Left lobe of liver (tissue), 2 donors: ENCODE measurements around the gene ATP8A2. TPM values are rescaled to one million over a fixed set of nuclear protein-coding genes. Genes with fewer than 3 reads are reported as not detected.
"Not testable (repeated sequence)": the region's sequence is repeated elsewhere in the genome, so short reads cannot be mapped to it uniquely, and the experiment has no call there.

Experiments
- ATAC-seq: fragments of 200-7000 bp; cut with Tn5 transposase; one replicate; pipeline ENCODE4 v1.9.1; 2020; ENCODE audit warnings: mild to moderate bottlenecking, moderate library complexity
- DNase-seq: peaks from one replicate; pipeline ENCODE4 v3.0.0-alpha.2; 2020; ENCODE audit warnings: low spot score
- total RNA-seq: library from RNA; stranded (reverse); gene quantifications from one replicate; pipeline ENCODE4 v1.2.1, GENCODE V29; 2021
- donor health status: DM: no; HTN: no; CAD: no; lungs with moderate emphysema.
- donor health status: DM: no; HTN: yes; CAD: no.

The ATP8A2 gene
- total RNA-seq, 1 donor from 2014 or later = not detected

DNA sequence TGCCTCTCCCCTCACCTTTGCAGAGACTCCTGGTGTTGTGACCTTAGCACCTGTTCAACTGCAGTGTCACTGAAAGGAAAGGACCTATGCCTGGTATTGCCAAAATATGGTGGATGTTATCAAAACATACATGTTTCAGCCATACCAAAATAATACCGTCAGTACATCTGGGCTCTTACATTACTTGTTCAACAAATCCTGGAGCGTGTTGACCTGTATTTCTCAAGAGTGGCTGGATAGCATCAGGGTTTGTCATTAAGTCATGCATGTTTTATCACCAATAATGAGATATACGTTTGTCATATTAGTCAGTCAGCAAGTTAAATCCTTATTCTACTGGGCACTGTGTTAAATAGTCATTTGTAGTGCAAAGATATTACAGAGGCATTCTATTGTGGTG, 389.3 kb downstream of the ATP8A2 start:
- no peak for DNase-seq

DNA sequence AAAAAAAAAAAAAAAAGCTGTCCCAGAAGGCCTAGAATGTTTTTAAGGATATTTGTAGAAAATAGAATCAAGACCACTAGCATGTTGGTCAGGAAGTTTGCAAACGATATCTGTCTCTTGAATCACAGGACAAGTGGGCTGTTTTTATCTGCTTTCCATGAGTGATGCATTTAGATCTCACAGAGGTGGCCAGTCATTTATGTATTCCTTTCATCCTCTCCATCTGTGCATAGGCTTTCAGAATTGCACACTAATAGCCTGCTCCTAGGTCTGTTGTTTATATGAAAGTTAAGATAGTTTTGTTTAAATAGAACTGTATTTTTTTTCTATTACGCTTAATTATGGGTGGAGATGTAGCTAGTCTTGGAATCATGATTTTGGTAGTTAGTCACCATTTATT, 390.5 kb downstream of the ATP8A2 start:
- no peak for ATAC-seq
- DNase-seq = no peak

More for the DNA sequence above, 389.3 kb downstream of the ATP8A2 start:
- no peak for ATAC-seq

DNA sequence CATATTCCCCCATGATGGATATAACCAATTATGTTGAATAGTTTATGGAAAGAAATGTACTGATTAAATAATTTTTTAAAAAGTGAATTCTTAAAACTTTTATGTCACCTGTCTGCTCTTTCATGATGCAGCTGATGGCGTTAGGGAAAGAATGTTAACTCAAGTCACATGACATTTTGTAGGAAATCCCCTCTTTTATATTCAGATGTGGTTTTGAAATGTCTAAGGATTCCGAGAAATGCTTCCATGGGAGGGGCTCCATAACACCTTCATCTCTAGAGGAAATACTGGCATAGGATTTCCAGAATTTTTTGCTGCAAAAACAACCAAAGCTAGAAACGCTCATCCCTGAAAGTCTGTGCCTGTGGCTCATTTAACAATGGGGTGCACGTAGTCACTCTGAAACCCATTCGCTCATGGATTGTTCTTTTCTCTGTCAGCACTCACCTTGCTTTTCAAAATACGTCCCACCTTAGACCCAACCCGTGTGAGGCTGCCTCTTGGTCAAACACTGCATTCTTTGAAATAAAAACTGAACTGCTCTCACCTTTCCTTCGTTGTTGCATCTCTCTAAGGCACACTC, 391.1 kb downstream of the ATP8A2 start:
- ATAC-seq = no peak
- no peak for DNase-seq

DNA sequence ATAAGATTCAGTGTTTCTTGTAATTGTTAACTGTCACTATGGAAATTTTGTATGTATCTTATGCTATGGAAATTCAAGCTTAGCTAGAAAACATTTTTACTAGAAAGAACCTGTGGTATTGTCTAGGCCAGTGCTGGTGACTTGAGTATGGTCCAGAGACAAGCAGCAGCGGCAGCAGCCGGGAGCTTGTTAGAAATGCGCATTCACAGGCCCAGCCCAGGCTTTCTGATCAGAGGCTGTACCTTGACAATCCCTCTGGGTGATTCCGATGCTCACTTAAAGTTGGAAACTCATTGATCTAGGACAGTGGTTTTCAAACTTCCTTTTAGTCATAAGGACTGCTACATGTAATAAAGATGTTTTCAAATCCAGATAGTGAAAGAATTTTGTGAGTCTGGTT, 392.6 kb downstream of the ATP8A2 start:
- DNase-seq (no peak), ATAC-seq (no peak)

DNA sequence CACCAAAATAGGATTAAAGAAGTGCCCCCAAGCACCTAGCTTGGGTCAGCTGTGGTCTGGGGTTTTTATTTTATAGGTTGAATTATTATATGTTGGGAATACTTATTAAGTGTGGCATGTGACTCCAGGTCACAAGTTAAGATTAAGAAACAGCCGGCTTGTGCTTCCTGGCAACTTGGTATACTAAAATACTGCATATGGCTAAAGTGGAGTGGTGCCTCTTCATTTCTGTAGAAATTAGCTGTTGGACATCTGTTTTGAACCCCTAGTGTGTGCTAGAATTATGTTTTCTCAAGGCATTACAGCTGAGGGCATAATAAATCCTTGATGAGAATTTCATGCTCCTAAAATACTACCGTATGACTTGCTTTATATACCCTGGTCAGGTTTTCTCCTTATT, 393.5 kb downstream of the ATP8A2 start:
- no peak for DNase-seq
- ATAC-seq = no peak

DNA sequence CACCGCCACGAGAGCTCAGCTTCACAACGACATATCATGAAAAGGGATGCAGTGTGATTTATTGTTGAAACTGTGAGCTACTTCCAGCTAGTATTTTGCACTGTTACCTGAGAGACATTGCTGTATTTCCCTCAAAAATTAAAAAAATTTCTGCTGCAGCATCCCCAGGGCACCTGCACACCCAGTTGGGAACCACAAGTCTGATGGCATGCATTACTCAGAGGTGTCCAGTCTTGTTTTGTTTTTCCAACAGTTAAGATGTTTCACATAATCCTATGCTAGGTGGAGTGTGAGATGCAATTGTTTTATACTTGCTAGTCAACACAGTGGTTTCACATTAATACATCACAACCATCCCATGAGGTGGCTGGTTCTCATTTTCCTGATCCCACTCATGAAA, 394.8 kb downstream of the ATP8A2 start:
- no peak for DNase-seq
- ATAC-seq = no peak

DNA sequence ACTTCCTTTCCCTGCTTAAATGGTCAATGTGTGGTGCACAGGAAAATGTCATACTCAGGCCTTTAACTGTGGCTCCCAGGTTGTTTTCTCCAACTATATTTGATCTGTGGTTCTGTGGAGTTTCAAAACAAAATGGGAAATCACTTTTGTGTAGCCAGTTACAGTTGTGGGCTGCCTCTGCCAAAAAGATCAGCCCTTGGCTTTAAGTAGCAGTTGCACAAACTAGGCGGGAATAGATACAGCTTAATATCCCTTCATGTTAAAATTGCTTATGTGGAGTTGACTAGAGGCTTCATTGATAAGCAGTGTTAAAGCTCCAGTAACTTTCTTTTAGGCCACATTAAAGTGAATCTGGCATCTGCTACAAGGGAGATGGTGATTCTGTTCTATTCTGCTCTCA, 395.2 kb downstream of the ATP8A2 start:
- ATAC-seq (no peak), DNase-seq (no peak)

DNA sequence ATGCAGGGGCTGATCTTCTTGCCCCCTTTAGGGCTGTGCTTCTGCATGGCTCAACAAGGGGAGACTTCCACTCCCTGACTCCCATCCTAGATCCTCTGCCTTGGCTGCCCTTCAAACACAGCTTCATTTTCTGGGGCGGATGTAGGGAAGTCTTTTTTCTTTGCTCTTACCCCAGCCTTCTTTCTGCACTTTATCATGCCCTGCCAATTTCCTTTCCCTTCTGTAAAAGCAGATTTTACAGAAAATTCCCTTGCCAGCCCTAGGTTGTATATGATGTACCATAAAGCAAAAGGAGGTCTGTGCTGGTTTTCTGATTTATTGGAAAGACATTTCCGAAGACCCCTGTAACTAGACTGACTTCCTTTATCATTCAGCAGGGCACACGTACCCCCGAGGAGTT, 396.6 kb downstream of the ATP8A2 start:
- no peak for DNase-seq
- no peak for ATAC-seq

DNA sequence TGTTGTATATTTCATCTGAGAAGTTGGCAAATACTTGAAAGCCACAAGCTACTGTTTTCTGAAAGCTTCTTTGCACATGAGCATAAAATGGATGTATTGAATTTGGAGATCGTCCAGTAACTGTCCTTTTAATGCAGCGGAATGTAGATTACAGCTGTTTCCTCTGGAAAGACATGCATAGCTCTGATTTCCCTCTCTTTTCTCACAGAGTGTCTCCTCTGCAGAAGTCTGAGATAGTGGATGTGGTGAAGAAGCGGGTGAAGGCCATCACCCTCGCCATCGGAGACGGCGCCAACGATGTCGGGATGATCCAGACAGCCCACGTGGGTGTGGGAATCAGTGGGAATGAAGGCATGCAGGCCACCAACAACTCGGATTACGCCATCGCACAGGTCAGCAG, 397.1 kb downstream of the ATP8A2 start:
- ATAC-seq (no peak), DNase-seq (no peak)

DNA sequence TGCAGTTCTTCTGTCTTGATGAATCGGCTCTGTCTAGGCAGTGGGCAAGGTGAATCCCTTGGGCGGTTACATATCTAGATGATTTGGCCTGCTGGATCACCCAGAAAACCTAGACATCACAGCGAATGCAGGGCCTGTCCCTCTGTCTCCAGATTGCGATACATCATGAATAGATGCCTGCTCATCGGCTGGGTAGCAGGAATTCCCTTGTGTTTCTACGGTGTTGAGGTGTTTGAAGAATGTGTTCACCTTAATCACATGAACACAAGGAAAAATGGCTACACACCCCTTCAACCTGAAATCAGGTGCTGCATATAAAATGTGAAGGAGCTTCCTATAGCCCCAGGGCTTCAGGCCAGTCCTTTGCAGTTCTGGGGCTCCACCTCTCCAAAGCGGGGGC, 398.8 kb downstream of the ATP8A2 start:
- ATAC-seq (no peak), DNase-seq (no peak)

DNA sequence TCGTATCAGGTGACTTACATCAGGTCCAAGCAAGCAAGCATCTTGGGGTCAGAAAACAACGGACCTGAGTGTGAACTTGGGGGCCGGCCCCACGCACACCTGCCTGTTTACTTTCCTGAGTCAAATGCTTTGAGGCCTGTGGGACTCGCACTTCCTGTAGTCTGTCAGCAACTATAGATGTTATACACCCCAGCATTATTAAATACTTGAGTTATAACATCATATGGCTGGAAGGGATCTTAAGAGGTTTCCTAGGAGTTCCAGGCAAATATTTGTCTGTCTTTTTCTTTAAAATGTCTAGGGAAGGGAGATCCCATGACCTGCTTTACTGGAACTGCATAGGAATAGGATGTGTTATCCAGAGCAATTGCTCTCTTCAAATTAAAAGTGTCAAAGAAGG, 399.4 kb downstream of the ATP8A2 start:
- ATAC-seq (no peak), DNase-seq (no peak)

DNA sequence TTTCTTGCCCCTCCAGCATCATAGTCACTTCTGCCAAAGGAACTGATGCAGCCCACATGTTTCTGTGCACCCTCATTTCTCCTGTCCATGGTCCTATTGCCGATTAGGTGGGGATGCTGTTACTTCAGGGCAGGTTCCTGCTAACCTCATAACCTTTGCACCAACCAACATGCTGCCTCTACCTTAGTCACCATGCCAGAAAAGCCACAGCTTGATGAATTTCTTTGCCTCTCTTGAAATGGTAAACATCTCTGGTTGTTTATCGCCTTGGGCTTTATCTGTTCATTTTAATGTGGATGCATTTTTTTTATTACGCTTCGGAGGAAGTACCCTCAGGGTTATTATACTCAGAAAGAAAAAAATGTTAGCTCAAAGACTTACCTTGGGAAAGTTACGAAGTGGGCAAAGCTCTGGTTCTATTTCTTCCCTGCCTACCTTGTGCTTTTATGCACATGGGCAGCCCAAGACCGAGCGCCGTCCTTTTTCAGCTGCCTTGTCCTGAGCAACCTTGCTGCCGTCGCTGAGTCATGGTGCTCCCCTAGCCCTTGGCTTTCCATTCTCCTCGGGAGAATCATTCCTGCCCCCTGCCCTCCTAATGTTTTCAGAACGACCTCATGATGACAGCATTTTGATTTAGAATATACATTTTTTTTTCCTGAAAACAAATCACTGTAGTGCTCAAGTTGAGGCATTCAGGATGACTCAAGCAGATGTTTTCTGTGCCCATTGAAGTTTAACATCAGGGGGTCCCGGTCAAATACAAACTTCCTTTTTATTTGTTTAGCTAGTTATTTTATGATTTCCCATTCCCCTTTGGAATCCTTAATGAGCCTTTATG, 400.1 kb downstream of the ATP8A2 start:
- ATAC-seq = no peak
- no peak for DNase-seq

DNA sequence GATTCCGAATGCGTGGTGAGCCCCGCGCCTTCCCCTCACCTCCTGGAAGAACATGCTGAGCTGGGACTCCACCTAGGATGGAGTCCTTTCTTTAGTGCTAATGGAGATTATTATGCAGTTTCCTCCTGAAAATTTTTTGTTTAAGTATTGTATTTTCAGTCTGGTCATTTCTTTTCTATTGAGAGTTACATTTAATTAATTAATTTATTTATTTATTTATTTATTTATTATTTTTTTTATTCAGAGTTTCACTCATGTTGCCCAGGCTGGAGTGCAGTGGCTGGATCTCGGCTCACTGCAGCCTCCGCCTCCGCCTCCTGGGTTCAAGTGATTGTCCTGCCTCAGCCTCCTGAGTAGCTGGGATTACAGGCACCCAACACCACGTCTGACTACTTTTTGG, 400.8 kb downstream of the ATP8A2 start:
- DNase-seq, ATAC-seq: not testable (repeated sequence)

DNA sequence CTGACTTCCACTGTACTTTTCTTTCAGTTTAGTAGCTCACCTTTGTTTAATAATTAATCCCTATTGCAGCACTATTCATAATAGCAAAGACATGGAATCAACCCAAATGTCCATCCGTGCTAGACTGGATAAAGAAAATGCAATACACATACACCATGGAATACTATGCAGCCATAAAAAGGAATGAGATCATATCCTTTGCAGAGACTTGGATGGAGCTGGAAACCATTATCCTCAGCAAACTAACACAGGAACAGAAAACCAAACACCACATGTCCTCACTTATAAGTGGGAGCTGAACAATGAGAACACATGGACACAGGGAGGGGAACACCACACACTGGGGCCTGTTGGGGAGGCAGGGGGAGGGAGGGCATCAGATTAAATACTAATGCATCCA, 402.3 kb downstream of the ATP8A2 start:
- DNase-seq, ATAC-seq: not testable (repeated sequence)

DNA sequence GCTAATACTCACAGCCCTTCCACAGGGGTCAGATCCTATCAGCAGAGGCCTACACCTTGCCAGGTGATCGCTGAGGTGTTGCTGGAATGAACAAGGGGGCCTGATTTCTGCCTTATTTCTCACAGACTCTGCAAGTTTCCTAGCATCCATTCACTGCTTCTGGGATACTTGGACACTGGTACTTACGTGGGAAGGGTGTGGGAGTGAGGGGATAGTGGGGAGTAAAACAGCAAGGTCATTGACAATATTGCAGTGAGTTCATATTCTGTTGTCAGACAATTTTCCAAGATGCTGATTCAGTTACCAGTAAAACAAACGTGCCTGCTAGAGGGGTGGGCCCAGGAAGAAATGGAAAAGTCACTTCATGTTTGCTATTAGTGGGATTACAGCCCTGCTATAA, 403.5 kb downstream of the ATP8A2 start:
- ATAC-seq (no peak), DNase-seq (no peak)

DNA sequence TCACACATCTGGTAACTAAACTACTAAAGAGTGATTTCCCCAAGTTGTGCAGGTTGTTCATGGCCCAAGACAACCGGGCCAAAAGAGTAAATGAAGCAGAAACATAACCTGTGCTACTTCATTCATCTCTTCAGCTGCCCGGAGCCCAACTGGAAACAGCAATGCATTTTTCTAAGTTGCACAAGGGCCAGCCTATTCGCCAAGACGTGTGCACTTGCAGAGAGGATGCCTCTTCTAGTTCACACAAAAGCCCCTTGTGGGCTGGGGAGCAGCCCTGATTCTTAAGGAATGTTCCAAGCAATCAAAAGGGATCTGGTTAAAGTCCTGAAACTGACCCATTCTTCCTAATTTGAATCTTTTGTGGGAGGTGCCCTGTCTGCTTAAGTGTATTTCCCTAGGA, 404.2 kb downstream of the ATP8A2 start:
- no peak for ATAC-seq
- DNase-seq = no peak

DNA sequence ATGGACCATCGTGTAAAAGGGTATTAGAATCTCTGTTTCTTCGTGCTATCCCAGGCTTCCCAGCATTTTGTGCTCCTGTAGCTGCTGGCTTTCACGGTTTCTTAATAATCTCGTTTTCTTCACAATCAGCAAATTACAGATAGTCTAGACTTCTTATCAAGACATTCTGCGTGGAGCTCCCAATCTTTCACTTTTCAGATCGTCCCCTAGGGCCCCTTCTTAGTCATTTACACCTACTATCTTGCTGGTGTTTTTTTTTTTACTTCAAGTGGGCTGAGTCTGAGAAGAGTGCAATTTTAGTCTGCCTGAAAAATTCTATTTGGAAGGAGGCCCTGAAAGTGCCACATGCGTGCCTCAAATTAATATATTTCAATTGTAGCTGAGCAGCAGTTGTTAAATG, 404.9 kb downstream of the ATP8A2 start:
- ATAC-seq = no peak
- DNase-seq = no peak

DNA sequence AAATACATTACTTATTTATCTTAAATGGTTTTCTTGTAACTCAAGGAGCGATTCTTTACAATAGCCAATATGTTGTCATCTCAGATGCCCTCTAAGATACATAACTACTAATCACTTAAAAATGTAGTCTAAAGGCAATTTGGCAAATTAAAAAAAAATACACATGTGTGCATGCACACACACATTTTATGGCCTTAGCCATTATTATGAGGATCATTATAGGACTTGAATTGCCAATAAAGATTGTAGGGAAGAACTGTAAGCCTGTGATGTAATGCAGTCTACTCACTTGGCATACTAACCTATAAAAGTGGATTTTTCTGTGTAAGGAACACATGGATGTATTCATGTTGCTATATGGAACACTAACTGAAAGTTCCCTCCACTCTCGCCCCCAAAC, 405.7 kb downstream of the ATP8A2 start:
- DNase-seq (no peak), ATAC-seq (no peak)

DNA sequence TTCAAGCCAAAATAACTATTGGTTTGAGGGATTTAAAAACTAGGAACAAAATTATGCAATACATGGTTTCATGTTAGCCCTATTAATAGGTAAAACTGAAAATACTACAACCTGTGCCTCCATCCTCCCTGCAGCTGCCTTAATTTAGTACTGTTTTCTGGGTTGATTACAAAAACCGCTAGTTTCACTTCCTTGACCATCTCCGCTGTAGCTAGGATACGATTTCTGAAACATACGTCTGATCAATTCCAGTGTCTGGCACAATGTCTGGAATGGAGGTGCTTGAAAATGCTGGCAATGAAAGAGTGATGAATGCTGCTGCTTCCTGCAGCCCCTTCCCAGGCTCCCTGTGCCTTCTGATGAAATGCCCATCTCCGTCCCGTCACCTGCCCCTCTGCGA, 406.6 kb downstream of the ATP8A2 start:
- DNase-seq (no peak), ATAC-seq (no peak)

DNA sequence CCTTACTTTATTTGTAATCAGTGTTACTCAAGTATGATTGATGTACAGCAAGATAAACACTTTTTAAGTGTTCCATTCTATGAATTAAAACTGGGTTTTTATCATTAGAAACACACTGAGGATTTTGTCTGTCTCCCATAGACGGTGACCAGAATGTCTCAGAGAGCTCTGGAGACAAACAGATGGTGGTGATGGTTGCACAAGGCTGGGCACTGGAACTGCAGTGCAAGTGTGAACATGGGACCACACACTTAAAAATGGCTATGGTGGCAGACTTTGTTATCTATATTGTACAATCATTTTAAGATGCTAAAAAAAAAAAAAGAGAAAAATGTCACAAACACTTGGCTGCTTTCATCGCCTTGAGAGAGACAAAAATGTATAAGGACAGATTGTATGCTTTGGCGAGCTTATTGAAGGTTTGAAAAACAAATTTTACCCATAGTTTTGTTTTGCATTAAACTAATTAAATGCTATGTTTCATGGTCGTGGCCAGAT, 407.1 kb downstream of the ATP8A2 start:
- DNase-seq (no peak), ATAC-seq (no peak)

DNA sequence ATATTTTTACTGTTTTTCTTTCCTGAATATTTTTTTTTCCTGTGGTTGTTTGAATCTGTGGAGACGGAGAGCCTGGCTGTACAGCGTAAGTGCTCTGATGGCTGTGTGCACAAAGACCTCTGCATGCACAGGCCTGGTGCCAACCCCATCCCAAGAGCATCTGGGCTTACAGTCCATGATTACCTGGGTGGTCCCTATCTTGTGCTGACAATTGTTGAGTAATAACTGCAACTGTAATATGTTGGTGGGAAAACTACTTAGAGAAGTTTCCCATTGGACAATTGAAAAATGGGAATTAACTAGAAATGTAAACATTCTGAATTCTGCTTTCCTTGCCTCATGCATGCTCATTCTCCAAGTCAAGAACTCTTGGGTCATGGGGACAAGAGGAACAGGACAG, 411.3 kb downstream of the ATP8A2 start:
- DNase-seq (no peak), ATAC-seq (no peak)

DNA sequence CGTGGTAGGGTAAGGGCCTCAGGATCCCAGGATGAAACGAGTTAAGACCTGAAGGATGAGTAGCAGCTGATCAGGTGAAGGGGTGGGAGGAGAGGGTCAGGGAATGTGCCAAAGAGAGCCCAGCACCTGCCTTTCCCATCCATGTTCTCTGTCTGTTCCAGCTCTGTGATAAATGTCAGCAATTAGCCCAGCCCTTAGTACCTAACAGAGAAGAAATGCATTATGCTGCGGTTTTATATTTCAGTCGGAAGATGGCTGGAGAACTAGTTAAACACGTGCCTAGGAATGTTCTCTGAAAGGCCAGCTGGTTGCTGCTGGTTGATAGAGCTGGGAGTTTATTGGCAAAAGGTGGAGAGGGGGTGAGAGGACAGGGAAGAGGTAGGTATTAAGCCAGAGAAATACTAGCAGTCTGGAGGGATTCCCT, 411.8 kb downstream of the ATP8A2 start:
- DNase-seq (no peak), ATAC-seq (no peak)

DNA sequence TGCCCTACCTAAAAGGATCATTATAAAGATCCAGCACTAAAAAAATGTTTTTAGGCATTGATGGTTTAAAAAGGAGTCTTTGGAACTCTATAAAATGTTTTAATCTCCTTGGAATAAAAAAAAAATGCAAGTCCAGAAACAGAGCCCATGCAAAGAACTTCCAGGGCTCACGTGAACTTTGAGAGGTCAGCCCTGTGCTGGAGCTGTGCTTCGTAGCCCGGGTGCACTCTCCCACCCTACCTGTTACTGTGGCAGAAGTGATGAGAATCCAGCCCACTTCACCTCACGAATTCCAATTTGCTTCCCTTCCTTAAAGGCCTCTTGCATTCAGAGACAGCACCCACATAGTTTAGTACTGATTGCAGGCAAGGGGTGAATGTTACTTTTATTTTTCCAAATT, 412.3 kb downstream of the ATP8A2 start:
- no peak for DNase-seq
- no peak for ATAC-seq
